ENCODE results near the gene MAP9.

- no peak for TF ChIP-seq CTCF (conservative IDR thresholded peaks at IDR 0.05; ENCODE audit: low read depth in 2 of 2)
- TF ChIP-seq CREB1 (CRISPR knock-in tag; IDR thresholded peaks at IDR 0.05; ENCODE audit: low read depth): no peak
- no peak for TF ChIP-seq EZH2 (IDR thresholded peaks at IDR 0.05; ENCODE audit: low read depth, unreplicated experiment)
- TF ChIP-seq ETS1 (IDR thresholded peaks at IDR 0.05): no peak
- TF ChIP-seq REST (IDR thresholded peaks at IDR 0.05; ENCODE audit: unreplicated experiment): no peak
- no peak for TF ChIP-seq POLR2AphosphoS5 (IDR thresholded peaks at IDR 0.05; ENCODE audit: low read depth)
- TF ChIP-seq EZH2phosphoT487 (IDR thresholded peaks at IDR 0.05; ENCODE audit: unreplicated experiment): no peak
Measured at GRCh38 chr4:155304375-155304774, 72.4 kb downstream of the MAP9 start.

All from GM23338 (cell line).